Sciatic nerve (tissue), 2 donors: ENCODE measurements around the gene MND1. TPM values are rescaled to one million over a fixed set of nuclear protein-coding genes. Genes with fewer than 3 reads are reported as not detected.
"Not testable (repeated sequence)": the region's sequence is repeated elsewhere in the genome, so short reads cannot be mapped to it uniquely, and the experiment has no call there.

Experiments used
- ATAC-seq: fragments of 200-7000 bp; cut with Tn5 transposase; one replicate; pipeline ENCODE4 v1.9.1; 2020; ENCODE audit warnings: mild to moderate bottlenecking, moderate library complexity
- DNase-seq: peaks from one replicate; pipeline ENCODE4 v3.0.0-alpha.2; 2020; ENCODE audit warnings: low spot score
- intact Hi-C: fragments of 100-400 bp; cut with DNase I; formaldehyde crosslinking; loops from one replicate; pipeline ENCODE4 v1.14.2; 2022
- total RNA-seq: library from RNA; stranded (reverse); fragmentation: NEBNext Ultra II Directional; extraction: Animal tissue kit (Norgen Biotek cat#: 25700); gene quantifications from one replicate; pipeline ENCODE4 v1.2.1, GENCODE V29; 2021
- donor health status: DM: no; HTN: no; CAD: no.
- donor health status: DM: no; HTN: no; CAD: no.

MND1 gene
- total RNA-seq, 1 donor from 2014 or later: not detected

DNA sequence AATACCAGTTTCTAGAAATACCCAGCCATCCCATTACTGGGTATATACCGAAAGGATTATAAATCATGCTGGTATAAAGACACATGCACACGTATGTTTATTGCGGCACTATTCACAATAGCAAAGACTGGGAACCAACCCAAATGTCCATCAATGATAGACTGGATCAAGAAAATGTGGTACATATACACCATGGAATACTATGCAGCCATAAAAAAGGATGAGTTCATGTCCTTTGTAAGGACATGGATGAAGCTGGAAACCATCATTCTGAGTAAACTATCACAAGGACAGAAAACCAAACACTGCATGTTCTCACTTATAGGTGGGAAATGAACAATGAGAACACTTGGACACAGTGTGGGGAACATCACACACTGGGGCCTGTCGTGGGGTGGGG, 117.1 kb downstream of the MND1 start:
- ATAC-seq, DNase-seq, intact Hi-C loops: not testable (repeated sequence)

DNA sequence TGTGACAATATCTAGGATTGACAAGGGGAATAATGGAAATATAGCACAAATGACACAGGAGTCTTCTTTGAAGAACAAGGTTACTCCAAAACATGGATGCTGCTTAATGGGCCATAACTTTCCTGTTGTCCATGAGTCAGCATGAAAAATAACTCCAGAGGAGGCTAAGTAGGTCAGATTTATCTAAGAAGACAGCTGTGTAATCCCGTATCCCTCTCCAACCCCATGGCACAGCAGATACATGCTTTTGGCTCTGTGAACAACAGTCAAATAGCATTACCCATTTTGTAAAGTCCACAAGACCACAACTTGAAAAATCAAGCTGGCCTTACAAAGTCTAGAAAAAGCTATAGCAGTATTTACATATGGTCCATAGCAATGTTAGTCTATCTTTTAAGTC, 119.6 kb downstream of the MND1 start:
- no peak for DNase-seq
- no peak for ATAC-seq
- intact Hi-C loops: no loop called here

Other genes starting within 250 kb of the MND1 start
- gene TRIM2, start 140.2 kb upstream of the MND1 start, total RNA-seq: 60.9 TPM
- gene TMEM131L, start 121.7 kb downstream of the MND1 start, total RNA-seq: 15.2 TPM